ENCODE results near the gene RPL9. TPM values are rescaled to one million over a fixed set of nuclear protein-coding genes. Genes with fewer than 3 reads are reported as not detected.
"Not testable (repeated sequence)": the region's sequence is repeated elsewhere in the genome, so short reads cannot be mapped to it uniquely, and the experiment has no call there.

RPL9 gene
- total and polyA plus RNA-seq, 5 experiments from 2014 or later: 2,423 to 3,314 (median 2,739) TPM

DNA sequence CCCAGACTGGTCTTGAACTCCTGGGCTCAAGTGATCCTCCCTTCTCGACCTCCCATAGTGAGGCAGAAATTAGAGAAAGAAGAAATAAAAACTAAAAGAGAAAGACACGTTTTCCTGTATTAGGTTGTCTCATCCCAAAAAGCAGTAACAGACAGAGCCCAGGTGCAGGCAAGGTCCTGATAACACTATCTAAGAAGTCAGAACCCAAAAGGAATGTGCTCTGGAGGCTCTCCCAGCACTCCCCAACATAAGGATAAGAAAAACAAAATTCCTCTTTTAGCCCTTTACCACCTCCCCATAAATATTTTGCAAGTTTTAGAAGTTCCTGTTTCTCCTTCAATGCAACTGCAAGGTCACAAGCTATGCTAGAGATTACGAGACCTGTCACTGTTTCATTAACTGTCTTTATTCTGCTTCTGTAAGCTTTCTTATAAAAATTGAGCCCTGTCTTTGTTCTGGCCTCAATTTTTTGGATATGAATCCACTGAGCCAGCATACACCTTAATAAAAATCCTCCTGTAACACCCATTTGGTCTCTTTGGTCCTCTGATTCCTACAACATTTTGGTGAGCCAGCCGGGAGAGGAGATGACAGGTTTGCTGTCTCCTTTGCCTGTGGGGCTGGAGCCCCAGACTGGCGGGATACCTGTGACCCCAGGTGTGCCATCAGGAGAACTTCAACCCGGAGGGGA lies 26.0 kb upstream of the RPL9 start:
- DNase-seq (no peak), ATAC-seq (no peak)
- Mint-ChIP-seq H3K9me3 (peaks cover 0 to 4% (median 0%) of the 10 kb centered on the region in 9 donors), H3K4me3 (no peak overlapping the region), H3K36me3 (peaks cover 0 to 4% (median 0%) of the 10 kb centered on the region in 3 donors), H3K4me1 (no peaks in the 10 kb centered on the region), H3K27ac (no peak overlapping the region), H3K27me3 (no peaks in the 10 kb centered on the region)
- POLR2A ChIA-PET: no interaction called here

DNA sequence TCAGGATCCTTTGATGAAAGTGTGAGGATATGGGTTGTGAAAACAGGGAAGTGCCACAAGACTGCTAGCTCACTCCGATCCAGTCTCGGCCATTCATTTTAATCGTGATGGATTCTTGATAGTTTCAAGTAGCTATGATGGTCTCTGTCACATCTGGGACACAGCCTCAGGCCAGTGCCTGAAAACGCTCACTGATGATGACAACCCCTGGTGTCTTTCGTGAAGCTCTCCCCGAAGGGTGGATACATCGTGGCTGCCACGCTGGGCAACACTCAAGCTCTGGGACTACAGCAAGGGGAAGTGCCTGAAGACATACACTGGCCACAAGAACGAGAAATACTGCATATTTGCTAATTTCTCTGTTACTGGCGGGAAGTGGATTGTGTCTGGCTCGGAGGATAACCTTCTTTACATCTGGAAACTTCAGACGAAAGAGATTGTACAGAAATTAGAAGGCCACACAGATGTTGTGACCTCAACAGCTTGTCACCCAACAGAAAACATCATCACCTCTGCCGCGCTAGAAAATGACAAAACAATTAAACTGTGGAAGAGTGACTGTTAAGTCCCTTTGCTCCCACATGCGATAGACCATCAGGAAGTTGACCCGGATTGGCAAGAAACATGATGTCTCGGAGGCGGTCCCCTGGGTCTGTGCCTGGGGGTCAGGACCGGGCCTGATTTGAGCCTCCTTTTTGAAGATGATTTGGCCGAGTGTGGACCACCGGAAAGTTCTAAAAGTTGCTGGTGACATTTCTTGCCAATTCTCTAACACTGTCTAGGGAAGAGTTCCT lies 22.4 kb upstream of the RPL9 start:
- DNase-seq: peak in 1 of 10 donors; percentile 2
- peaks cover 0 to 14% (median 4%) of the 10 kb centered on the region in 3 donors for H3K36me3 Mint-ChIP-seq
- H3K4me3 Mint-ChIP-seq: peak overlapping the region in 1 of 10 donors; percentile 7
- H3K27me3 Mint-ChIP-seq: no peaks in the 10 kb centered on the region
- peaks cover 0 to 4% (median 0%) of the 10 kb centered on the region in 9 donors for H3K9me3 Mint-ChIP-seq
- H3K27ac Mint-ChIP-seq: peak overlapping the region in 1 of 10 donors; percentile 84
- POLR2A ChIA-PET: no interaction called here
- ATAC-seq: no peak
- H3K4me1 Mint-ChIP-seq: no peaks in the 10 kb centered on the region

DNA sequence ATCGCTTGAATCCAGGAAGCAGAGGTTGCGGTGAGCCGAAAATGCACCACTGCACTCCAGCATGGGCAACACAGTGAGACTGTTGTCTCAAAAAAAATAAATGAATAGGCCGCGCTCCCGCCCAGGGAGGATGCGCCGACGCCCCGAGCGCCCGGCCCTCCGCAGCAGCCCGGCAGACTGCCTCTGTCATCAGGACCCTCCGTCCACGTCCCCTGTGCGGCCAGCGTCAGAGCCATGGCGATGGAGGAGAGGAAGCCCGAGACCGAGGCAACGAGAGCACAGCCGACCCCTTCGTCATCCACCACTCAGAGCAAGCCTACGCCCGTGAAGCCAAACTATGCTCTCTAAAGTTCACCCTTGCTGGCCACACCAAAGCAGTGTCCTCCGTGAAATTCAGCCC lies 21.5 kb upstream of the RPL9 start:
- POLR2A ChIA-PET: no interaction called here
- H3K9me3 Mint-ChIP-seq: peaks cover 0 to 4% (median 0%) of the 10 kb centered on the region in 9 donors
- no peak overlapping the region for H3K4me3 Mint-ChIP-seq
- DNase-seq (no peak), ATAC-seq (no peak)
- no peaks in the 10 kb centered on the region for H3K4me1 Mint-ChIP-seq
- peaks cover 0 to 16% (median 4%) of the 10 kb centered on the region in 3 donors for H3K36me3 Mint-ChIP-seq
- H3K27ac Mint-ChIP-seq: peak overlapping the region in 2 of 10 donors; percentile 52 to 84
- H3K27me3 Mint-ChIP-seq: no peaks in the 10 kb centered on the region

DNA sequence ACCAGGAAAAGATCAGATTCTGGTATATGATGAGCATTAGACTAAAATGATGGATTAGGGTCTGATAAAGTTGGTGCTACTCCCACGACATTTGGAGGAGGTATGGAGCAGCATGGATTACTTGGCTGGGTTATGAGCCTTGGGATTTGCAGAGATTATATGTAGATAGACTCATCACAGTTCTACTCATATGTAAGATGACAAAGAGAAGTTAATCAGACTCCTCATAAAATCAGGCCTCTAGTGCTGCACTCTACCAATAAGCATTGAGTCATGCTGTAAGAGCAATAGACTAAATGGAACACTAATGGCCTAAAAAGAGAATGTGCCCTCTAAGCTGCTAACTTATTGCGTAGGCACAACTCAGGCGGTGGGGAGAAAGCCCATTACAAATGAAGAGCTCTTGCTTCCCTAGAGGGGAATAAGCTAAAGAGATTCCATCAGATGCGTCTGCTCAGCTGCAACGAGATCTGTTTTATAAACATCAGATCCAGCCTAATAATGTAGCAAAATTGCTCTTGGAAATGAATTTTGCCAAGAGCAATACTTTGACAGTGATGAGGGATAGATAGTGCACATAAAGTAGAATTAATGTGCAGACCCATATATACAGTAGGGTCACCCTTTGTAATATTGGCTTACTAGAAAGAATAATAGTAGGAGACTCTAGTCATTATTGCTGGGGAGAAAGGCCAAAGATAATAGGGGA lies 17.6 kb upstream of the RPL9 start:
- Mint-ChIP-seq H3K4me3 (no peak overlapping the region), H3K27me3 (no peaks in the 10 kb centered on the region), H3K9me3 (no peaks in the 10 kb centered on the region), H3K36me3 (peaks cover 0 to 31% (median 3%) of the 10 kb centered on the region in 3 donors), H3K27ac (peak overlapping the region in 1 of 10 donors; percentile 16), H3K4me1 (no peaks in the 10 kb centered on the region)
- POLR2A ChIA-PET: no interaction called here
- no peak for ATAC-seq
- no peak for DNase-seq

DNA sequence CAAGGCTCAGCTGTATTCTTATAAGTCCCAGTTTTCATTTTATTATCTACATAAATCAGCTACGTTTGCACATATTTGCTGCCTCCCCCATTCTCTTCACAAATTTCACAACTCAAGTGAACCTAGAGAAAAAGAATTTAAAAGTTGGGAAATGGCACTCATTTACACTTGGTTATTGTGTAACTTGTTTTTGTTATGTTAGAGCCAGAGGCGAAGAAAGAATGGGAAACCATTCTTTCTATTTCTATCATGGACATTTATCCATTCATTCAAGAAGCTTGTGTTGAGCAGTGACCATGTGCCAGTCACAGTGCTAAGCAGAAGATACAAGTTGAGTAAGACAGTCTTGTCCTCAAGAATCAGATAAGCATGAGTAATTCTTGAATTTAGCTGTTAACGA lies 13.7 kb upstream of the RPL9 start:
- Mint-ChIP-seq H3K27ac (no peak overlapping the region), H3K9me3 (no peaks in the 10 kb centered on the region), H3K36me3 (peaks cover 0 to 44% (median 3%) of the 10 kb centered on the region in 3 donors), H3K27me3 (no peaks in the 10 kb centered on the region), H3K4me3 (no peak overlapping the region), H3K4me1 (peaks cover 0 to 7% (median 2%) of the 10 kb centered on the region in 4 donors)
- no peak for ATAC-seq
- DNase-seq: no peak
- POLR2A ChIA-PET: no interaction called here

DNA sequence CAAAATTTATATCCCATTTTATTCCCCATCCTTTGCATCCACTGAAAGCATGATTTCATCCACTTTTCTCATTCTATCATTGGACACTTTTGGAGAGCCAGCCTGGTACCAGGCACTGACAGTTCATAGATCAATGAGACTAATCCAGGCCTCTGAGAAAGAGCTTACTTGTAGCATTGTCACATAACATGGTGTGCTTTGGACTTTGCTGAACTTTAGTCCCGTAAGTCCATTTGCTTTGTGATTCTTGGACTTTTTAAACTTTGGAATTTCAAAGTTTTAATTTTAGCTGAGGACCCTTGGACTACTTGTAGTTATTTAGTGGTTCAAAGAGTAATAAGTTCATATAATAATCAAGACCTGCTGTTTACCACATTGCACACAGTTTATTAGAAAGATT lies 11.7 kb upstream of the RPL9 start:
- no peak overlapping the region for H3K27ac Mint-ChIP-seq
- DNase-seq: no peak
- peaks cover 0 to 45% (median 3%) of the 10 kb centered on the region in 3 donors for H3K36me3 Mint-ChIP-seq
- no peaks in the 10 kb centered on the region for H3K9me3 Mint-ChIP-seq
- ATAC-seq: no peak
- H3K27me3 Mint-ChIP-seq: no peaks in the 10 kb centered on the region
- no peak overlapping the region for H3K4me3 Mint-ChIP-seq
- POLR2A ChIA-PET: interaction anchor here (0.6 kb wide), 1 partner anchor 669 kb away, joined by 6 read pairs; no protein-coding TSS in a partner anchor
- H3K4me1 Mint-ChIP-seq: peaks cover 0 to 7% (median 2%) of the 10 kb centered on the region in 4 donors

DNA sequence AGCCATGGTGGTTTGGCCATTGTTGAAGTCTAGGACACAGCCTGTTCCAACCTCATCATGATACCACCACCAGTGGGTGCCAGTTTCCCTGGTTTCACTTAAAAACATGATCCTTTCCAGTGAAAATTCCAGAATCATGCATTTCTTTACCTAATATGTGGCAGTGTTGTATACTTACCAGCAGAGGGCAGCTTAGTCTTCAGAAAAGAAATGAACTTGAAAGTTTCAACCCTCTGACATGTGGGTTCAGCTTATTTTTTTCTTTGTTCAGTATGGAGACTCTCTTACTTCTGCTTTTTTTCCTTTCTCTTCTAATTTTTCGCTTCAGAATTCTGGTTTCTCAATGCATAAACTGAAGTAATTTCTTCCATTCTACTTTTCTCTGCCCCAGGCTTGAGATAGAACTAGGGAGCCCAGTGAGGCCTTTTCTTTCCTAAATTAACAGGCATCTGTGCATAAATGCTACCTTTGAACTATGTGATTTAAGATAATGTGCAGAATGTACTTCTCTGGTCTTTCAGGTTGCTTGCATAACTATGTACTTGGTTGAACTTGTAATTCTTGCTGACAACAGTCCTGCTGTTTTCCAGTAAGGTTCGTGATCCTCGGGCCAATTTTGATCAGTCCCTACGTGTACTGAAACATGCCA lies 10.8 kb upstream of the RPL9 start:
- H3K27ac Mint-ChIP-seq: peak overlapping the region in 5 of 10 donors; percentile 10 to 71 (median 53)
- POLR2A ChIA-PET: interaction anchor here (0.7 to 1.8 kb wide), 4 partner anchors 10 to 1691 kb away, joined by 3 to 24 read pairs (median 4); partner anchors contain the start of genes LIAS, PDS5A and RPL9

DNA sequence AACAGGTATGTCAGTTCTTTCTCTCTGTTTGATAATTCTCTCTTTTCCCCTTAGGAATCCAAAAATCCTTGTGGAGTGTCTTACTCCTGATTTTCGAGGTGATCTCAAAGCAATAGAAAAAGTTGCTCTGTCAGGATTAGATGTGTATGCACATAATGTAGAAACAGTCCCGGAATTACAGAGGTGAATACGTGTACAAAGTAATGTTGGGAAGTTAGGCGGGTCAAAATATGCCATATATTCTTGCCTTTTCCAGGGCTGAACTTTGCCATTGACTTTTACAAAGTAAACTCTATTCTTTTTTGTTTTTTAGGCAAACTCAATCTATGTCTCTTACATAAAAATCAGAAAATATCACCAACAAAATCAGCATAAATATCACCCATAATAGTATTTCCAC lies 8.7 kb upstream of the RPL9 start:
- ATAC-seq: no peak
- POLR2A ChIA-PET: interaction anchor here (1.0 kb wide), 1 partner anchor 9 kb away, joined by 4 read pairs; the partner anchor contains the start of genes LIAS and RPL9
- Mint-ChIP-seq H3K36me3 (peaks cover 0 to 58% (median 10%) of the 10 kb centered on the region in 3 donors), H3K27ac (no peak overlapping the region), H3K4me1 (peaks cover 0 to 7% (median 2%) of the 10 kb centered on the region in 4 donors), H3K9me3 (no peaks in the 10 kb centered on the region), H3K4me3 (no peak overlapping the region), H3K27me3 (no peaks in the 10 kb centered on the region)
- DNase-seq: no peak

More for the DNA sequence above, 10.8 kb upstream of the RPL9 start:
- Mint-ChIP-seq H3K27me3 (no peaks in the 10 kb centered on the region), H3K4me3 (no peak overlapping the region), H3K4me1 (peaks cover 0 to 7% (median 2%) of the 10 kb centered on the region in 4 donors), H3K9me3 (no peaks in the 10 kb centered on the region), H3K36me3 (peaks cover 0 to 53% (median 6%) of the 10 kb centered on the region in 3 donors)
- DNase-seq: peak in 5 of 10 donors; percentile 16 to 60 (median 45)
- peak; percentile 81 to 84 for ATAC-seq

DNA sequence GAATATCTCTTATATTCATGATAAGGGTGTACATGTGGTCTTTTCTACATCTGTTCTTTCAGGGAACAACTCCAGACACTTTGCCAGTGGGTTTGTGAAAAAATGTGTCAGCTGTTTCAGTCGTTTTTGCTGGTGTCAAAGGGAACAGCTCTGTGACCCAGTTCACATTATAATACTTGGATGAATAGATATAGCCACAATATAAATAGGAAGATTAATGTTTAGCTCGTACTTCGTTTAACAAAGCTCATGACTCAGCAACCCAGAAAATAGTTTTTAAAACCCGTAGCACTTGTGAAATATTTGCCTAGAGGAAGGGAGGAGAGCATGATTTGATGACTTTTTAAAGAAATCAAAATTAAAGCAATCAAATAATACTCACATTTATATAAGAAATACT lies 8.0 kb upstream of the RPL9 start:
- DNase-seq (no peak), ATAC-seq (no peak)
- Mint-ChIP-seq H3K36me3 (peaks cover 0 to 55% (median 7%) of the 10 kb centered on the region in 3 donors), H3K4me3 (no peak overlapping the region), H3K4me1 (peaks cover 0 to 7% (median 2%) of the 10 kb centered on the region in 4 donors), H3K27me3 (no peaks in the 10 kb centered on the region), H3K9me3 (no peaks in the 10 kb centered on the region), H3K27ac (no peak overlapping the region)
- POLR2A ChIA-PET: interaction anchor here (1.0 kb wide), 1 partner anchor 8 kb away, joined by 4 read pairs; the partner anchor contains the start of genes LIAS and RPL9

DNA sequence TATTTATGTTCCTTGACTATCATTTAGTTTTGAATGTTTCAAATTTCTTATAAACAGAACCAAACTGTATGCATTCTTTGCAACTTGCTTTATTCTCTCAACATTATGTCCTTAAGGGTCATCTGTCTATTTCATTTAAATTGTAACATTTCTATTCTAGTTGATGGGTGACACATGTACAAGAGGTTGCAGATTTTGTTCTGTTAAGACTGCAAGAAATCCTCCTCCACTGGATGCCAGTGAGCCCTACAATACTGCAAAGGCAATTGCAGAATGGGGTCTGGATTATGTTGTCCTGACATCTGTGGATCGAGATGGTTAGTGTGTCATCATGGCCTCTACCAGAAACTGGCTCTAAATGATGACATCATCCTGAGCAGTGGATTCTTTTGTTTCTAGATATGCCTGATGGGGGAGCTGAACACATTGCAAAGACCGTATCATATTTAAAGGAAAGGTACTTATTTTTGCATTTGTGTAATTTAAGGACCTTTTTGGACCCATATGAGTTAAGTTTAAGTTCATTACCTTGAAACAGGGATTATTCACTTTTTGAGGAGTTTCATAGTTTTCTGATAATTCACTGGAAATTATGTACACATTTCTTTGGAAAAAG lies 6.3 kb upstream of the RPL9 start:
- ATAC-seq: no peak
- POLR2A ChIA-PET: interaction anchor here (0.6 kb wide), 1 partner anchor 99 kb away, joined by 3 read pairs; no protein-coding TSS in a partner anchor
- H3K4me1 Mint-ChIP-seq: peaks cover 0 to 17% (median 4%) of the 10 kb centered on the region in 4 donors

DNA sequence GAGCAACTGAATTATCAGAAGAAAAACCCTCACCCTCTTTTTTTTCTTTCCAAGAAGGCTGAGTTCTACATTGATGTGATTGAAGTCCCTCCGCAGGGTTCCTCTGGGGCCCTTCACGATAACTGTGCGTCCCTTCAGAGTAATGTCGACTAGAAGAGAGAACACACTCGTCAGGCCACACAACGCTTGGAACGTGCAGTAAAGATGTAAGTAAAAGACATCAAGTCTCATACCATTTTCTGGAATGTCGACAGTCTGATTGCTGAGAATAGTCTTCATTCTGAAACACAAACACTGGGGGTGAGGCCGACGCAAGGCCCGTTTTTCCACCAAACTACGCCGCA lies 589 bp downstream of the RPL9 start:
- DNase-seq, H3K27me3 Mint-ChIP-seq, H3K9me3 Mint-ChIP-seq: not testable (repeated sequence)
- peaks cover 10 to 52% (median 38%) of the 10 kb centered on the region in 4 donors for H3K4me1 Mint-ChIP-seq
- ATAC-seq: peak; percentile 11
- H3K4me3 Mint-ChIP-seq: peak overlapping the region; percentile 87 to 99 (median 97)
- peaks cover 8 to 68% (median 26%) of the 10 kb centered on the region in 3 donors for H3K36me3 Mint-ChIP-seq
- POLR2A ChIA-PET: interaction anchor here (0.6 to 3.3 kb wide), 13 partner anchors 9 to 961 kb away, joined by 3 to 26 read pairs (median 6); partner anchors contain the start of genes PDS5A, RFC1, SMIM14 and UBE2K
- H3K27ac Mint-ChIP-seq: peak overlapping the region; percentile 98 to 100 (median 100)

More for the DNA sequence above, 6.3 kb upstream of the RPL9 start:
- DNase-seq: no peak
- Mint-ChIP-seq H3K9me3 (no peaks in the 10 kb centered on the region), H3K27ac (no peak overlapping the region), H3K4me3 (no peak overlapping the region), H3K36me3 (peaks cover 0 to 51% (median 7%) of the 10 kb centered on the region in 3 donors), H3K27me3 (no peaks in the 10 kb centered on the region)
